ENCODE results near the gene ATP5F1D.

ATP5F1D gene

DNA sequence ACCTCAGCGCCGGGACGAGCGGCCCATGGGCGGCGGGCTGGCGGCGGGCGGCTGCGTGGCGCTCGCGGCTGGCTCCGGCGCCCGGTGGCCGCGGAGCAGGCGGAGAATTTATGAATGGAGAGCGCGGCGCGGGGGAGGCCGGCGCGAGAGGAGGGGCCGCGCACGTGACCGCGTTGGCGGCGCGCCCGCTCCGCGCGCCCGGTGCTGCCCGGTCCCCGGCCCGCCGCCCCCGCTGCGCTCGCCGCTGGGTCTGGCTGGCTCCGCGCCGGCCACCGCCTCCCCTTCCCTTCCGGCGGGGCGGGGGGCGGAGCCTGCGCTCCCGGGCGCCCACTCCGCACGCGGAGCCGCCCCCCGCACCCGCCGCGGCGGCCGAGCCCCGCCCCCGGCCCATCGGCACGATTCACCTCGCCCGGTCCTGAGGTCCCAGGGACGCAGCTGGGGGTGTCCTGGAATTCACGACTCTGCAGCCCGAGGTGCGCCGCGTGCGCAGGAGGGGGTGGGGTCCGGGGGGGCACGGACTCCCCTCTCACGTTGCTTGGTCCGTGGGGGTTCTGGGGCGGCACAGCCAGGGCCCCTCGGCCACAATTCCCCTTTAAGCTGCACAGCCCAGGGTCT is 3.7 kb upstream of the ATP5F1D start, which contains the start of gene CBARP:
CBARP (minus strand) TSS at position 252 of the 615 bp plus-strand sequence. CDS start 1,905 bp downstream, outside the sequence.
- Histone ChIP-seq H3K4me2 (ENCODE audit: low read depth, low read length, poor library complexity, severe bottlenecking) (peak within 1 kb of the TSS; percentile 68), H2AFZ (ENCODE audit: low read length) (no peak within 1 kb of the TSS), H3K4me3 (ENCODE audit: low read length, poor library complexity, severe bottlenecking) (peak within 1 kb of the TSS; percentile 61), H3K9me2 (replicated peaks; ENCODE audit: low read depth, low read length) (no peaks in the 10 kb centered on the region), H3K27me3 (ENCODE audit: insufficient read depth, low read length, poor library complexity, severe bottlenecking) (no peaks in the 10 kb centered on the region), H3K4me1 (ENCODE audit: insufficient read depth, low read length, poor library complexity, severe bottlenecking) (peaks cover 11% of the 10 kb centered on the region), H3K9ac (ENCODE audit: low read depth, low read length, poor library complexity, severe bottlenecking) (no peak within 1 kb of the TSS), H3K79me2 (ENCODE audit: insufficient read depth, low read length) (peaks cover 13% of the 10 kb centered on the region), H3K9me3 (ENCODE audit: insufficient read depth, low read depth, low read length) (no peaks in the 10 kb centered on the region), H3F3A (ENCODE audit: low read depth) (peaks cover 10% of the 10 kb centered on the region; the same call in 1 of the 2 replicates), H4K20me1 (ENCODE audit: insufficient read depth, low read length, poor library complexity, severe bottlenecking) (no peaks in the 10 kb centered on the region), H3K36me3 (ENCODE audit: insufficient read depth, low read length) (no peaks in the 10 kb centered on the region)
- TF ChIP-seq CTCF (conservative IDR thresholded peaks at IDR 0.05; ENCODE audit: low read length) (no peak), EZH2phosphoT487 (IDR thresholded peaks at IDR 0.05; ENCODE audit: borderline replicate concordance) (no peak)

- H3K4me3 ChIP-seq (ENCODE audit: low read length, poor library complexity, severe bottlenecking) = peak overlapping the region; percentile 61
- H3K9me3 ChIP-seq (ENCODE audit: insufficient read depth, low read depth, low read length) = no peaks in the 10 kb centered on the region
- H3K4me2 ChIP-seq (ENCODE audit: low read depth, low read length, poor library complexity, severe bottlenecking) = peak overlapping the region; percentile 68
- H3K9me2 ChIP-seq (replicated peaks; ENCODE audit: low read depth, low read length) = no peaks in the 10 kb centered on the region
- TF ChIP-seq EZH2phosphoT487 (IDR thresholded peaks at IDR 0.05; ENCODE audit: borderline replicate concordance) (no peak), CTCF (conservative IDR thresholded peaks at IDR 0.05; ENCODE audit: low read length) (no peak)
- H4K20me1 ChIP-seq (ENCODE audit: insufficient read depth, low read length, poor library complexity, severe bottlenecking) = no peaks in the 10 kb centered on the region
- H3K4me1 ChIP-seq (ENCODE audit: insufficient read depth, low read length, poor library complexity, severe bottlenecking) = peaks cover 18% of the 10 kb centered on the region
- peaks cover 10% of the 10 kb centered on the region; the same call in 1 of the 2 replicates for H3F3A ChIP-seq (ENCODE audit: low read depth)
- no peak overlapping the region for H3K9ac ChIP-seq (ENCODE audit: low read depth, low read length, poor library complexity, severe bottlenecking)
- no peak overlapping the region for H2AFZ ChIP-seq (ENCODE audit: low read length)
- H3K36me3 ChIP-seq (ENCODE audit: insufficient read depth, low read length) = no peaks in the 10 kb centered on the region
- H3K79me2 ChIP-seq (ENCODE audit: insufficient read depth, low read length) = peaks cover 16% of the 10 kb centered on the region
- H3K27me3 ChIP-seq (ENCODE audit: insufficient read depth, low read length, poor library complexity, severe bottlenecking) = no peaks in the 10 kb centered on the region
These were observed 2.9 kb upstream of the ATP5F1D start for GRCh38 chr19:1238369-1239303.

- Histone ChIP-seq H2AFZ (ENCODE audit: low read length) (no peak overlapping the region), H3K9ac (ENCODE audit: low read depth, low read length, poor library complexity, severe bottlenecking) (no peak overlapping the region), H3K9me3 (ENCODE audit: insufficient read depth, low read depth, low read length) (no peaks in the 10 kb centered on the region), H3K79me2 (ENCODE audit: insufficient read depth, low read length) (peaks cover 23% of the 10 kb centered on the region), H3K4me3 (ENCODE audit: low read length, poor library complexity, severe bottlenecking) (no peak overlapping the region), H3K4me2 (ENCODE audit: low read depth, low read length, poor library complexity, severe bottlenecking) (no peak overlapping the region), H3K36me3 (ENCODE audit: insufficient read depth, low read length) (no peaks in the 10 kb centered on the region), H4K20me1 (ENCODE audit: insufficient read depth, low read length, poor library complexity, severe bottlenecking) (no peaks in the 10 kb centered on the region), H3K27me3 (ENCODE audit: insufficient read depth, low read length, poor library complexity, severe bottlenecking) (no peaks in the 10 kb centered on the region), H3F3A (ENCODE audit: low read depth) (peaks cover 10% of the 10 kb centered on the region; the same call in 1 of the 2 replicates), H3K4me1 (ENCODE audit: insufficient read depth, low read length, poor library complexity, severe bottlenecking) (peaks cover 22% of the 10 kb centered on the region), H3K9me2 (replicated peaks; ENCODE audit: low read depth, low read length) (no peaks in the 10 kb centered on the region)
- TF ChIP-seq CTCF (conservative IDR thresholded peaks at IDR 0.05; ENCODE audit: low read length) (no peak), EZH2phosphoT487 (IDR thresholded peaks at IDR 0.05; ENCODE audit: borderline replicate concordance) (no peak)
These were observed 2.1 kb upstream of the ATP5F1D start for GRCh38 chr19:1239420-1239795.

Measured in Loucy (cell line).